ENCODE measurements around the gene SP140. TPM values are rescaled to one million over a fixed set of nuclear protein-coding genes. Genes with fewer than 3 reads are reported as not detected.

The SP140 gene
- polyA plus RNA-seq, 1 experiment: 1.5 TPM

- Histone ChIP-seq H3K27me3 (ENCODE audit: control insufficient read depth, insufficient read depth, low read length) (no peaks in the 10 kb centered on the region), H3K9me3 (ENCODE audit: control insufficient read depth, insufficient read depth, low read length) (peaks cover 4% of the 10 kb centered on the region; the same call in 1 of the 2 replicates), H3K27ac (ENCODE audit: low read depth, low read length) (no peak overlapping the region), H3K4me3 (ENCODE audit: low read depth, low read length) (no peak overlapping the region)
- ChIA-PET CTCF (no interaction called here), POLR2A (no interaction called here)
- DNase-seq (ENCODE audit: low read depth, low spot score): no peak
- no peak for TF ChIP-seq CTCF (IDR thresholded peaks at IDR 0.05; ENCODE audit: low read depth, low read length)
Measured at GRCh38 chr2:230346465-230346864, 120.9 kb downstream of the SP140 start.

- Histone ChIP-seq H3K27ac (ENCODE audit: low read depth, low read length) (no peak overlapping the region), H3K27me3 (ENCODE audit: control insufficient read depth, insufficient read depth, low read length) (no peaks in the 10 kb centered on the region), H3K9me3 (ENCODE audit: control insufficient read depth, insufficient read depth, low read length) (peaks cover 4% of the 10 kb centered on the region; the same call in 1 of the 2 replicates), H3K4me3 (ENCODE audit: low read depth, low read length) (no peak overlapping the region)
- ChIA-PET POLR2A (no interaction called here), CTCF (no interaction called here)
- no peak for TF ChIP-seq CTCF (IDR thresholded peaks at IDR 0.05; ENCODE audit: low read depth, low read length)
- no peak for DNase-seq (ENCODE audit: low read depth, low spot score)
Measured at GRCh38 chr2:230346921-230347533, 121.5 kb downstream of the SP140 start.

- H3K27me3 ChIP-seq (ENCODE audit: control insufficient read depth, insufficient read depth, low read length): no peaks in the 10 kb centered on the region
- no peak overlapping the region for H3K27ac ChIP-seq (ENCODE audit: low read depth, low read length)
- H3K4me3 ChIP-seq (ENCODE audit: low read depth, low read length): no peak overlapping the region
- H3K9me3 ChIP-seq (ENCODE audit: control insufficient read depth, insufficient read depth, low read length): peaks cover 4% of the 10 kb centered on the region; the same call in 1 of the 2 replicates
- CTCF ChIA-PET: no interaction called here
- TF ChIP-seq CTCF (IDR thresholded peaks at IDR 0.05; ENCODE audit: low read depth, low read length): no peak
- no peak for DNase-seq (ENCODE audit: low read depth, low spot score)
- POLR2A ChIA-PET: interaction anchor here (0.6 kb wide), 1 partner anchor 21 kb away, joined by 3 read pairs; no protein-coding TSS in a partner anchor
Measured at GRCh38 chr2:230347659-230348305, 122.2 kb downstream of the SP140 start.

GRCh38 chr2:230348787-230349186 is 123.3 kb downstream of the SP140 start:
- TF ChIP-seq CTCF (IDR thresholded peaks at IDR 0.05; ENCODE audit: low read depth, low read length): no peak
- ChIA-PET CTCF (interaction anchor here (1.1 kb wide), 1 partner anchor 282 kb away, joined by 3 read pairs; no protein-coding TSS in a partner anchor), POLR2A (no interaction called here)
- no peak for DNase-seq (ENCODE audit: low read depth, low spot score)
- H3K27ac ChIP-seq (ENCODE audit: low read depth, low read length): no peak overlapping the region
- H3K27me3 ChIP-seq (ENCODE audit: control insufficient read depth, insufficient read depth, low read length): no peaks in the 10 kb centered on the region
- peaks cover 4% of the 10 kb centered on the region; the same call in 1 of the 2 replicates for H3K9me3 ChIP-seq (ENCODE audit: control insufficient read depth, insufficient read depth, low read length)
- H3K4me3 ChIP-seq (ENCODE audit: low read depth, low read length): no peak overlapping the region

- no peak overlapping the region for H3K4me3 ChIP-seq (ENCODE audit: low read depth, low read length)
- H3K9me3 ChIP-seq (ENCODE audit: control insufficient read depth, insufficient read depth, low read length): no peaks in the 10 kb centered on the region
- ChIA-PET CTCF (no interaction called here), POLR2A (no interaction called here)
- no peak for DNase-seq (ENCODE audit: low read depth, low spot score)
- TF ChIP-seq CTCF (IDR thresholded peaks at IDR 0.05; ENCODE audit: low read depth, low read length): no peak
- H3K27ac ChIP-seq (ENCODE audit: low read depth, low read length): no peak overlapping the region
- no peaks in the 10 kb centered on the region for H3K27me3 ChIP-seq (ENCODE audit: control insufficient read depth, insufficient read depth, low read length)
Measured at GRCh38 chr2:230356084-230356483, 130.5 kb downstream of the SP140 start.

All from AG04450 (cell line).